ENCODE data around the gene PHF21A.

DNA sequence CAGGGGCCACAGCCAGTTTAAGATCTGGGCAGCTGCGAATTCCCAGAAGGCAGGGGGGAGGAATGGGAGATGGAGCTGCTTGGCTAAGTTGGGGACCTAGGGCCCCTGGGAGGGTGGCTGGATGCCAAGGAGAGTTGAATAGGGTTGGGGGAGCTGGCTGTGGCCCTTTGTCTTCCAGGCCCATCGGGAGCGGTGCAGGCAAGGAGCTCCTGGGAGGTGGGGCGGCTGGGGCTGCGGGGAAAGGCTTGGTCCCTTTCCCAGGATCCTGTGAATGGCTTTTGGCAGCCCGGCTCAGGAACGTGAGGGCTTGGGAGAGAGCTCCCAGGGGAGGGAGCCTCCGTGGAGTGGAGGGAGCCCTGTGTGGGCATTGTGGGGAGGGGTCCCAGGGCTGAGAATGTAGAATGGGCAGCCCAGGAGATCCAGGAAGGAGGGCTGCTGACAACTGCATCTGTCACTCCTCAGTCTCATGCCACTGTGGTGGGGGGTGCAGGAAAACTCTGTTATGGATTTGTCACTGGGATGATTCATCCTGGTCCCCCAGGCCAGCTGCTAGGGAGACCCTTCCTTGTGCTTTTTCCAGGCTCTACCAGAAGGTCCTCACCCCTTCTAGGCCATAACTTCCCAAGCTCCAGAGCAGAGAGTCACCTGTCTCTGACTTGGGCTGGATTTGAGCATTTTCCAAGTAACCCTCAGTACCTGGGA lies 220.2 kb downstream of the PHF21A start:
- no peak for TF ChIP-seq EZH2 (IDR thresholded peaks at IDR 0.05; ENCODE audit: low read length)
- TF ChIP-seq, protein P1, sequence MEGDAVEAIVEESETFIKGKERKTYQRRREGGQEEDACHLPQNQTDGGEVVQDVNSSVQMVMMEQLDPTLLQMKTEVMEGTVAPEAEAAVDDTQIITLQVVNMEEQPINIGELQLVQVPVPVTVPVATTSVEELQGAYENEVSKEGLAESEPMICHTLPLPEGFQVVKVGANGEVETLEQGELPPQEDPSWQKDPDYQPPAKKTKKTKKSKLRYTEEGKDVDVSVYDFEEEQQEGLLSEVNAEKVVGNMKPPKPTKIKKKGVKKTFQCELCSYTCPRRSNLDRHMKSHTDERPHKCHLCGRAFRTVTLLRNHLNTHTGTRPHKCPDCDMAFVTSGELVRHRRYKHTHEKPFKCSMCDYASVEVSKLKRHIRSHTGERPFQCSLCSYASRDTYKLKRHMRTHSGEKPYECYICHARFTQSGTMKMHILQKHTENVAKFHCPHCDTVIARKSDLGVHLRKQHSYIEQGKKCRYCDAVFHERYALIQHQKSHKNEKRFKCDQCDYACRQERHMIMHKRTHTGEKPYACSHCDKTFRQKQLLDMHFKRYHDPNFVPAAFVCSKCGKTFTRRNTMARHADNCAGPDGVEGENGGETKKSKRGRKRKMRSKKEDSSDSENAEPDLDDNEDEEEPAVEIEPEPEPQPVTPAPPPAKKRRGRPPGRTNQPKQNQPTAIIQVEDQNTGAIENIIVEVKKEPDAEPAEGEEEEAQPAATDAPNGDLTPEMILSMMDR (optimal IDR thresholded peaks at IDR 0.05 in 1 of 3, IDR thresholded peaks at IDR 0.05 in 1 of 3, conservative IDR thresholded peaks at IDR 0.05 in 1 of 3; ENCODE audit: extremely low read depth in 1 of 3, insufficient read depth in 2 of 3, low read length in 3 of 3): no peak

Data from keratinocyte (primary cell).